ENCODE results near the gene NCOA3.

NCOA3 gene

DNA sequence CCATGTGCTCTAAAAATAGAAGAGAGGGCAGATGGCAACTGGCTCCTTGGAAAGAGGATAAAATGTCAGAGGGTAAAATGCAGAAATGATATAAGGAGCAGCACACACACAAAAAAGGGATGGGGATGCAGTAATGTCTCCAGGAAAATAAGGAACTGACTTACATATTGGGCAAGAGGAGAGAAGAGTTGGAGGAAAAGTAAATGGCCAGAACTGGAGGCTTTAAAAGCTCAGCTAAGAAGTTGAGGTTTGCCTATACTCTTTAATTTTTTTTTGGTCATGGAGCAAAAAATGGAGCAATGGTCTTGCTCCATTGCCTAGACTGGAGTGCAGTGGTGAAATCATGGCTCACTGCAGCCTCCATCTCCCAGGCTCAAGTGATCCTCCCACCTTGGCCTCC, 189.9 kb downstream of the NCOA3 start:
- no peaks in the 10 kb centered on the region for H3K27me3 ChIP-seq (ENCODE audit: low read depth, low read length)
- peak overlapping the region in 1 of 2 donors; percentile 12 for H3K4me3 ChIP-seq (ENCODE audit: low read depth in 1 of 2, low read length in 2 of 2)
- H3K36me3 ChIP-seq (ENCODE audit: control insufficient read depth in 1 of 2, insufficient read depth in 2 of 2, low read length in 2 of 2): peaks cover 13 to 33% of the 10 kb centered on the region in 2 donors
- no peak overlapping the region for H3K27ac ChIP-seq (ENCODE audit: low read length)
- peaks cover 0 to 8% of the 10 kb centered on the region in 2 donors for H3K4me1 ChIP-seq (ENCODE audit: control insufficient read depth in 1 of 2, insufficient read depth in 2 of 2, low read length in 2 of 2)
- peaks cover 4 to 22% of the 10 kb centered on the region in 2 donors for H3K9me3 ChIP-seq (ENCODE audit: control insufficient read depth in 1 of 2, low read length in 2 of 2)

DNA sequence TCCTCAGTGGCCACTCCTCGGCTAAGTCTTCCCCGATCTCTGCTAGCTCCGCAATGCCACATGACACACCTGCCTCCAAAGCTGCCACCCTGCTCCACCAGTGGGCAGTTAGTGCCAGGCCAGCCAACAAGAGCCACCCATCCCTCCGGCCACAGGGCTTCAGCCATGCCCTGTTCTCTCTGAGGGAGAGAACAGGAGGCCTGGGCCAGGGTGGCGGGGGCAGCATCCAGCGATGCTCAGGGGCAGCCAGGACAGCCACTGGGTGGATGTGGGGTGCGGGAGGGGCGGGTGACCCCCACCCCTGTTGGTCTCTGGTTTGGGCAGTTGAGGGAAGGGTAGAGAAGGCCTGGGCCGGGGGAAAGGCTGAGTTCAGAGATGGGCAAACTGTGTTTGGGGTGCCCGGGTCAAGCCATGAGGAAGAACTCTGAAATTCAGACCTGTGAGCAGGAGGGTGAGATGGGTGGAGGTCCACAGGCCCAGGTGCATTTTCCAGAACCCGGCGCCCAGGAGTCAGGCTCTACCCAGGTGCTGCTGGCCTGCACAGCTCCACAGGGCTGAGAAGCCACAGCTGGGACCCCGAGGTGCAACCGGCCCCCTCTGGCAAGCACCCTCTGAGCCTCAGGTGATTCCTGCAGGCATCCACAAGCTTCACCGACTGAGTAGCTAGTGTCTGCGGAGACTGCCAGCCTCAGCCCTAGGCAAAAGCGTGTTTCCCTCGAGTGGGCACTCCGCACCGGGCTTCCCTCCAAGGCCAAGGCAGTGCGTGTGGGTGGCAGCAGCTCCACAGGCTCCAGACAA, 192.5 kb downstream of the NCOA3 start:
- peaks cover 4 to 22% of the 10 kb centered on the region in 2 donors for H3K9me3 ChIP-seq (ENCODE audit: control insufficient read depth in 1 of 2, low read length in 2 of 2)
- peaks cover 15 to 27% of the 10 kb centered on the region in 2 donors for H3K36me3 ChIP-seq (ENCODE audit: control insufficient read depth in 1 of 2, insufficient read depth in 2 of 2, low read length in 2 of 2)
- no peak overlapping the region for H3K4me3 ChIP-seq (ENCODE audit: low read depth in 1 of 2, low read length in 2 of 2)
- no peak overlapping the region for H3K27ac ChIP-seq (ENCODE audit: low read length)
- peaks cover 0 to 8% of the 10 kb centered on the region in 2 donors for H3K4me1 ChIP-seq (ENCODE audit: control insufficient read depth in 1 of 2, insufficient read depth in 2 of 2, low read length in 2 of 2)
- H3K27me3 ChIP-seq (ENCODE audit: low read depth, low read length): no peaks in the 10 kb centered on the region

DNA sequence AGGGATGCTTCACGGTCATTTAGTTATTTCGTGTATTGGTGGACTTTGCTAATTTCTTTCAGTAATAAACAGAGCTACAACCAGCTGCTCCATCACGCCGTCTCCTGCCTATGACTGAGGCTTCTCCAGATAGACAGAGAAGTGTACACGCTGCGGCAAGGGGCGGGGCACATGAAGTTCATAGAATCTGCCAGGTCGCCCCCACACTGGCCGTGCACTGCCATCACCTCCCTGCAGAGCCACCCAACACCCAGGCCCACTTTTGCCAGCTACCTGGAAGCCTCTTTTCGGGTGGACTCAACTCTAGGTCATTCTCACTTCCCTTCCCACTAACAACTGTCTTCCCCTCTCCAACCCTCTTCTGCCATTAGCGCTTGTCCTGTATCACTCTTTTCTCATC, 195.2 kb downstream of the NCOA3 start:
- peaks cover 0 to 12% of the 10 kb centered on the region in 2 donors for H3K9me3 ChIP-seq (ENCODE audit: control insufficient read depth in 1 of 2, low read length in 2 of 2)
- H3K27ac ChIP-seq (ENCODE audit: low read length): no peak overlapping the region
- H3K36me3 ChIP-seq (ENCODE audit: control insufficient read depth in 1 of 2, insufficient read depth in 2 of 2, low read length in 2 of 2): peaks cover 17 to 21% of the 10 kb centered on the region in 2 donors
- H3K27me3 ChIP-seq (ENCODE audit: low read depth, low read length): no peaks in the 10 kb centered on the region
- H3K4me1 ChIP-seq (ENCODE audit: control insufficient read depth in 1 of 2, insufficient read depth in 2 of 2, low read length in 2 of 2): peaks cover 0 to 8% of the 10 kb centered on the region in 2 donors
- no peak overlapping the region for H3K4me3 ChIP-seq (ENCODE audit: low read depth in 1 of 2, low read length in 2 of 2)

DNA sequence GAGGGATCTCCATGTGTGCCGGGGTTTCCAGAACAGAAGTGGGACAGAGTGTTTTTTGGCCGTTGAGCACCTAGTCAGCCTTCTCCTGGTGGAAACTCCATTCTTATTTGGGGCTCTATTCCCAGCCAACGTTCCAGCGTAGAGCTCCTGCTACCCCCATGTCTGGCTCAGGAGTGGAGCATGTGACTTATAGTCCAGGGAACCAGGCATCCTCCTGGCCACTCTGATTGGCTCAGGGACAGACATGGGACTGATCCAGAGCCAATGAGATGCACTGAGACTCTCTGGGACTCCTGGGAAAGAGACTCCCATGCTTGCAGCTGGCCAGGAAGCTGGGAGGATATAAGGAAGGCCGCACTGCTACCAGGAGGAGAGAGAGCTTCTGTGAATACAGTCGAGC, 196.5 kb downstream of the NCOA3 start:
- Histone ChIP-seq H3K27ac (ENCODE audit: low read length) (no peak overlapping the region), H3K4me1 (ENCODE audit: control insufficient read depth in 1 of 2, insufficient read depth in 2 of 2, low read length in 2 of 2) (peaks cover 0 to 8% of the 10 kb centered on the region in 2 donors), H3K9me3 (ENCODE audit: control insufficient read depth in 1 of 2, low read length in 2 of 2) (peaks cover 0 to 4% of the 10 kb centered on the region in 2 donors), H3K36me3 (ENCODE audit: control insufficient read depth in 1 of 2, insufficient read depth in 2 of 2, low read length in 2 of 2) (peaks cover 10 to 21% of the 10 kb centered on the region in 2 donors), H3K4me3 (ENCODE audit: low read depth in 1 of 2, low read length in 2 of 2) (no peak overlapping the region), H3K27me3 (ENCODE audit: low read depth, low read length) (no peaks in the 10 kb centered on the region)

DNA sequence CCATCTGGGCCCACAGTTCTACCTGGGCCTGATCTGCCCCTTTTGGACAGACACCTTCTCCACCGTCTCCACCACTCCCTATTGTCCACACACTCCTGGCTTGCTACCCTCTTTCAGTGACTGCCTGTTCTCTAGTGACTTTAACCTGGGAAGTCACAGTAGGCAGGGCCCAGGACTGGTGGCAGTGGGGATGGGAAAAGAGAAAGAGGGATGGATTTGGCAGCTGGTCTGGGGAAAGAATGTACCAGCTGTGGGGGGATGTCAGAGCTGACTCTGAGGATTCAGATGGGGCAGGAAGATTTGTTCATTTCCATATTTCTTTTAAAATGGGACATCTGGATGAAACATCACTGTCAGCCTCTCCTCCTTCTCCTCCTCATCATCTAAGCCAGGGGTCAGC, 198.1 kb downstream of the NCOA3 start:
- H3K4me1 ChIP-seq (ENCODE audit: control insufficient read depth in 1 of 2, insufficient read depth in 2 of 2, low read length in 2 of 2): peaks cover 0 to 13% of the 10 kb centered on the region in 2 donors
- H3K27me3 ChIP-seq (ENCODE audit: low read depth, low read length): no peaks in the 10 kb centered on the region
- H3K27ac ChIP-seq (ENCODE audit: low read length): no peak overlapping the region
- peaks cover 0 to 21% of the 10 kb centered on the region in 2 donors for H3K36me3 ChIP-seq (ENCODE audit: control insufficient read depth in 1 of 2, insufficient read depth in 2 of 2, low read length in 2 of 2)
- no peak overlapping the region for H3K4me3 ChIP-seq (ENCODE audit: low read depth in 1 of 2, low read length in 2 of 2)
- no peaks in the 10 kb centered on the region for H3K9me3 ChIP-seq (ENCODE audit: control insufficient read depth in 1 of 2, low read length in 2 of 2)

DNA sequence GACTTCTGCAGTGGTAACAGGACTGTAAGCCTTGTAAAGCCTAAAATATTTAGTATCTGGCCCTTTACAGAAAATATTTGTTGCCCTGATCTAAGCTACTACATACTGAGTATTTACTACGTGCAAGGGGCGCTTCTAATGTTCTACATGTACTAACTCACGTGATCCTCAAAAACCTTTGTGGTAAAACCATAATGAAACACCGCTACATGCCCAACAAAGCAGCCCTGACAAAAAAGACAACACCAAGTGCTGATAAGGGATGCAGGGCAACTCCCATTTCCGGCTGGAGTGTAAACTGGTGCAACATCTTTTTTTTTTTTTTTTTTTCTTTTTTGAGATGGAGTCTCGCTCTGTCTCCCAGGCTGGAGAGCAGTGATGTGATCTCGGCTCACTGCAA, 198.6 kb downstream of the NCOA3 start:
- Histone ChIP-seq H3K4me3 (ENCODE audit: low read depth in 1 of 2, low read length in 2 of 2) (no peak overlapping the region), H3K27me3 (ENCODE audit: low read depth, low read length) (no peaks in the 10 kb centered on the region), H3K9me3 (ENCODE audit: control insufficient read depth in 1 of 2, low read length in 2 of 2) (no peaks in the 10 kb centered on the region), H3K27ac (ENCODE audit: low read length) (no peak overlapping the region), H3K4me1 (ENCODE audit: control insufficient read depth in 1 of 2, insufficient read depth in 2 of 2, low read length in 2 of 2) (peaks cover 0 to 13% of the 10 kb centered on the region in 2 donors), H3K36me3 (ENCODE audit: control insufficient read depth in 1 of 2, insufficient read depth in 2 of 2, low read length in 2 of 2) (peaks cover 0 to 21% of the 10 kb centered on the region in 2 donors)

DNA sequence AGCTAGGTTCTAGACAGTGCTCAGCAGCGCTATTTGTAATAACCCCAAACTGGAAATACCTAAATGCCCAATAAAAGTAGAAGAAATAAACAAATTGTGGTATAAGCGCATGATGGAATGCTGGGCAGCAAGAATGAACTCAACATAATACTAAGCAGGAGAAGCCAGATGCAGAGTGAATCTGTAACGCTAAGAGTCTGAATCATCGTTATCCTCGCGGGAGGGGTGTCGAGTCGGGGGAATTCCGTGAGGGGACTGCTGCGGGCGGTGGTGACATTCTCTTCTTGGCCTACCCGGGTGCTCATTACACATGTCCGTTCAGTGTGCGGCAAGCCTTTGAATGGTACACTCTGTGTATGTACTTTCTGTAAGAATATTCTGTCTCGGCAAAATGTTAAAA, 199.9 kb downstream of the NCOA3 start:
- H3K4me1 ChIP-seq (ENCODE audit: control insufficient read depth in 1 of 2, insufficient read depth in 2 of 2, low read length in 2 of 2): peaks cover 0 to 13% of the 10 kb centered on the region in 2 donors
- H3K27me3 ChIP-seq (ENCODE audit: low read depth, low read length): no peaks in the 10 kb centered on the region
- H3K9me3 ChIP-seq (ENCODE audit: control insufficient read depth in 1 of 2, low read length in 2 of 2): no peaks in the 10 kb centered on the region
- H3K4me3 ChIP-seq (ENCODE audit: low read depth in 1 of 2, low read length in 2 of 2): no peak overlapping the region
- H3K27ac ChIP-seq (ENCODE audit: low read length): no peak overlapping the region
- H3K36me3 ChIP-seq (ENCODE audit: control insufficient read depth in 1 of 2, insufficient read depth in 2 of 2, low read length in 2 of 2): peaks cover 0 to 21% of the 10 kb centered on the region in 2 donors

DNA sequence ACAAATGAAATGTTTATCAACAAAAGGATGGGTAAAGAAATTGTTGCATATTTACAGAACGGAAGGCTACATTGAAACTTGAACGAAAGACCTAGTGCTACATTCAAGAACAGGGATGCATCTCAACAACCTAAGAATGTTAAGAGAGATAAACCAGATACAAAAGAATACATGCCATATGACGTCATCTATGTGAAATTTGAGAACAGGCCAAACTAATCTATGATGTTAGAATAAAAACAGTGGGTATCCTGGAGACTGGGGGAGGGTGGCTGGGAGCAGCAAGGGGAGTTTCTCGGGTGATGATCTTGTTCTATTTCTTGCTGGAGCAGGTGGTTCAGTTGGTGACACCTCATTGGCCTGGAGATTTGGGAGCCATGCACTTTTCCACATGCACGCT, 202.1 kb downstream of the NCOA3 start:
- Histone ChIP-seq H3K27ac (ENCODE audit: low read length) (no peak overlapping the region), H3K27me3 (ENCODE audit: low read depth, low read length) (no peaks in the 10 kb centered on the region), H3K4me3 (ENCODE audit: low read depth in 1 of 2, low read length in 2 of 2) (no peak overlapping the region), H3K4me1 (ENCODE audit: control insufficient read depth in 1 of 2, insufficient read depth in 2 of 2, low read length in 2 of 2) (peaks cover 0 to 13% of the 10 kb centered on the region in 2 donors), H3K9me3 (ENCODE audit: control insufficient read depth in 1 of 2, low read length in 2 of 2) (no peaks in the 10 kb centered on the region), H3K36me3 (ENCODE audit: control insufficient read depth in 1 of 2, insufficient read depth in 2 of 2, low read length in 2 of 2) (peaks cover 0 to 16% of the 10 kb centered on the region in 2 donors)

DNA sequence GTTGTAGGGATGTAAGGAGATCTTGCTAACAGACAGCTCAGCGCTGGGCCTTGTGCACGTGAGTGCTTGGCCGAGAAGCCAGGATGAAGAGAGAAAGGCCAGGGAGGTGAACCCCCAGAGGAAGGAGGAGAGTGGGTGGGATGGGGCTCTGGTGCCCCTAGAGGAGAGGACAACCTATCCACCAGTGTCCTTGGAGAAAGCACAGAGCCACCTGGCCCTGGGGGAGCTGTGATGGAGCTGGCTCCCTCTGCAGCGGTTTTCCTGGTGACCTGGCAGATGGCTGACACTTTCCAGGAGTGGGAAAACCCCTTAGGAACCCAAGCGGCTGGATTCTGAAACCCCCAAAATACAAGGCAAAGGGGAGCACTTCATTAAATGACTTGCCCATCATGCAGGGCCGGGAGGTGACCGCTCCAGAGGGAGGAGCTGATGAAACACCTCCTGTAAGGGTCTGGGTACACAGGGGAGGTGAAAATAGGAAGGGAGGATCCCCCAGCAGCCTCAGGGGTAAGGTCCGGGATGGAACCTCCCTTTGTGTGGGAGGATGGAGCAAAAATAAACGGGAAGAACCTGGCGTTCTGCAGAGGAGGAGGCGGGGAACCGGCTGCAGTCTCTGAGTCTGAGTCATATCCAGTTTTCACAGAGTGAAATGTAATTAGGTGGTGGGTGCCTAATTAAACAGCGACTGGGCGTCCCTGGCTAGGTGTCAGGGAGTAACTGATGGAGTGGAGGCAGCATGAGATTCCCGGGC, 203.2 kb downstream of the NCOA3 start:
- Histone ChIP-seq H3K4me1 (ENCODE audit: control insufficient read depth in 1 of 2, insufficient read depth in 2 of 2, low read length in 2 of 2) (peaks cover 0 to 13% of the 10 kb centered on the region in 2 donors), H3K27ac (ENCODE audit: low read length) (peak overlapping the region; percentile 33), H3K4me3 (ENCODE audit: low read depth in 1 of 2, low read length in 2 of 2) (no peak overlapping the region), H3K36me3 (ENCODE audit: control insufficient read depth in 1 of 2, insufficient read depth in 2 of 2, low read length in 2 of 2) (peaks cover 0 to 11% of the 10 kb centered on the region in 2 donors), H3K27me3 (ENCODE audit: low read depth, low read length) (no peaks in the 10 kb centered on the region), H3K9me3 (ENCODE audit: control insufficient read depth in 1 of 2, low read length in 2 of 2) (no peaks in the 10 kb centered on the region)

DNA sequence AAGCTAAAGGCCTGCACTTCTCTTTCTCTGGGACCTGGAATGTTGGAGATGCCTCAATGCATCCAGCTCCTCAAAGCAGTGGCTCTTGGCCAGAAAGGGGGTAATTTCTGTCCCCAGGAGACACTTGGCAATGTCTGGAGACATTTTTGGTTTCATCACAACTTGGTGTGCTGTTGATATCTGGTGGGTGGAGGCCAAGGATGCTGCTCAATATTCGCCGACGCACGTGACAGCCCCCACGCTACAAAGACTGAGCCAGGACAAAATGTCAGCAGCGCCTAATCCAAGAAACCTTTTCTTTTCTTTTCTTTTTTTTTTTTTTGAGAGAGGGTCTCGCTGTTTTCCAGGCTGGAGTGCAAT, 203.8 kb downstream of the NCOA3 start:
- Histone ChIP-seq H3K27me3 (ENCODE audit: low read depth, low read length) (no peaks in the 10 kb centered on the region), H3K36me3 (ENCODE audit: control insufficient read depth in 1 of 2, insufficient read depth in 2 of 2, low read length in 2 of 2) (peaks cover 0 to 11% of the 10 kb centered on the region in 2 donors), H3K27ac (ENCODE audit: low read length) (no peak overlapping the region), H3K9me3 (ENCODE audit: control insufficient read depth in 1 of 2, low read length in 2 of 2) (no peaks in the 10 kb centered on the region), H3K4me3 (ENCODE audit: low read depth in 1 of 2, low read length in 2 of 2) (no peak overlapping the region), H3K4me1 (ENCODE audit: control insufficient read depth in 1 of 2, insufficient read depth in 2 of 2, low read length in 2 of 2) (peaks cover 0 to 13% of the 10 kb centered on the region in 2 donors)

DNA sequence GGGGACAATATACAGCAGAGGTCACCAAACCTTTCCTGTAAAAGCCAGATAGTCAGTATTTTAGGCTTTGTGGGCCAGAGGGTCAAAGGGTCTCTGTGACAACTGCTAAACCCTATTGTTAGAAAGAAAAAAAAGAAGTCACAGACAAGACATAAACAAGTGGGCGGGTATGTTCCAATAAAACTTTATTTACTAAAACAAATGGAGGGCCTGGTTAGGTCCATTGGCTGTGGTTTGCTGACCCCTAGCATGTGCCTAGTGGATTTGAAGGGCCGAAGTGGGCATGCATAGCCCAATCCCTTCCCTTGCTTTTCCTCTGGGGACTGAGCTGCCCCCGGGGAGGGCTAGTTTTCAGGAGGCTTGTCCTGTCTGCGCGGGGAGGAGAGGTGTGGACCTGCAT, 204.7 kb downstream of the NCOA3 start:
- H3K27me3 ChIP-seq (ENCODE audit: low read depth, low read length): no peaks in the 10 kb centered on the region
- H3K27ac ChIP-seq (ENCODE audit: low read length): no peak overlapping the region
- no peak overlapping the region for H3K4me3 ChIP-seq (ENCODE audit: low read depth in 1 of 2, low read length in 2 of 2)
- H3K36me3 ChIP-seq (ENCODE audit: control insufficient read depth in 1 of 2, insufficient read depth in 2 of 2, low read length in 2 of 2): peaks cover 0 to 4% of the 10 kb centered on the region in 2 donors
- H3K9me3 ChIP-seq (ENCODE audit: control insufficient read depth in 1 of 2, low read length in 2 of 2): no peaks in the 10 kb centered on the region
- peaks cover 0 to 13% of the 10 kb centered on the region in 2 donors for H3K4me1 ChIP-seq (ENCODE audit: control insufficient read depth in 1 of 2, insufficient read depth in 2 of 2, low read length in 2 of 2)

Measured in muscle layer of duodenum (tissue), 2 donors.